CD14-positive monocyte (primary cell): ENCODE data around the gene PDK2. TPM values are rescaled to one million over a fixed set of nuclear protein-coding genes. Genes with fewer than 3 reads are reported as not detected.

ENCODE experiments used
- DNase-seq, 3 donors: peaks; one replicate each; pipeline ENCODE4 v3.0.0-alpha.2; 2011 to 2022
- H2AFZ ChIP-seq: 2 replicates; pipeline ENCODE4 v1.6.0; 2012; ENCODE audit warnings: mild to moderate bottlenecking, low read depth, low read length, inconsistent platforms; ENCODE audit not compliant: insufficient read depth, poor library complexity, severe bottlenecking
- H3K27ac ChIP-seq, 2 donors: 1 replicate in 1 of 2; 2 replicates in 1 of 2; pipeline ENCODE4 v1.5.1; 2012 to 2013; ENCODE audit warnings: low read length in 2 of 2, control low read depth in 1 of 2, inconsistent platforms in 1 of 2, low read depth in 1 of 2, mild to moderate bottlenecking in 1 of 2
- H3K27me3 ChIP-seq, 2 donors: one replicate each; pipeline versions ENCODE4 v1.6.0 to v1.6.1; 2011 to 2013; ENCODE audit warnings: low read length in 2 of 2; ENCODE audit not compliant: control insufficient read depth in 2 of 2, insufficient read depth in 2 of 2
- H3K36me3 ChIP-seq, 2 donors: replicated peaks in 1 of 2; 1 replicate in 1 of 2; 2 replicates in 1 of 2; pipeline versions ENCODE4 v1.5.1 to v1.6.1; 2012 to 2013; ENCODE audit warnings: low read length in 2 of 2, control low read depth in 1 of 2, inconsistent platforms in 1 of 2, mild to moderate bottlenecking in 1 of 2; ENCODE audit not compliant: insufficient read depth in 2 of 2, control insufficient read depth in 1 of 2
- H3K4me1 ChIP-seq, 2 donors: 1 replicate in 1 of 2; 2 replicates in 1 of 2; pipeline versions ENCODE4 v1.5.1 to v1.6.1; 2012 to 2013; ENCODE audit warnings: low read length in 2 of 2, control low read depth in 1 of 2, inconsistent platforms in 1 of 2, mild to moderate bottlenecking in 1 of 2, moderate library complexity in 1 of 2; ENCODE audit not compliant: insufficient read depth in 2 of 2, control insufficient read depth in 1 of 2
- H3K4me2 ChIP-seq: replicated peaks from 2 replicates; pipeline ENCODE3; 2012; ENCODE audit warnings: low read length, moderate library complexity, mild to moderate bottlenecking; ENCODE audit not compliant: poor library complexity, severe bottlenecking; ENCODE audit errors: extremely low read depth
- H3K4me3 ChIP-seq, 3 experiments: fragments of 200-600 bp in 1 of 3; sonication (generic) in 1 of 3; replicated peaks in 1 of 3; 1 replicate in 2 of 3; 2 replicates in 1 of 3; pipeline ENCODE4 v1.5.1; 2011 to 2013; ENCODE audit warnings: low read length in 3 of 3, mild to moderate bottlenecking in 3 of 3, control low read depth in 2 of 3, low read depth in 2 of 3, inconsistent platforms in 1 of 3, moderate library complexity in 1 of 3
- H3K79me2 ChIP-seq: 2 replicates; pipeline ENCODE4 v1.6.0; 2012; ENCODE audit warnings: mild to moderate bottlenecking, control low read depth, inconsistent platforms, low read length, moderate library complexity; ENCODE audit not compliant: insufficient read depth
- H3K9ac ChIP-seq: 2 replicates; pipeline ENCODE4 v1.6.0; 2017; ENCODE audit warnings: low read length, mild to moderate bottlenecking; ENCODE audit not compliant: insufficient read depth, poor library complexity, severe bottlenecking
- H3K9me3 ChIP-seq, 2 donors: replicated peaks in 1 of 2; 1 replicate in 1 of 2; 2 replicates in 1 of 2; pipeline versions ENCODE4 v1.5.1 to v1.6.1; 2012 to 2013; ENCODE audit warnings: low read length in 2 of 2, control low read depth in 1 of 2; ENCODE audit not compliant: control insufficient read depth in 1 of 2, insufficient read depth in 1 of 2
- H4K20me1 ChIP-seq: 2 replicates; pipeline ENCODE4 v1.6.0; 2012; ENCODE audit warnings: mild to moderate bottlenecking, low read length, control low read depth, moderate library complexity; ENCODE audit not compliant: insufficient read depth
- H3K27ac Mint-ChIP-seq, 7 donors: one replicate each; pipeline ENCODE4 v1.8.0; 2020; ENCODE audit warnings: mild to moderate bottlenecking in 7 of 7, mixed read lengths in 7 of 7, moderate library complexity in 6 of 7, inconsistent platforms in 2 of 7
- H3K27me3 Mint-ChIP-seq, 3 donors: one replicate each; pipeline ENCODE4 v1.8.0; 2021 to 2022; ENCODE audit warnings: low read depth in 3 of 3, mild to moderate bottlenecking in 3 of 3, mixed read lengths in 3 of 3, moderate library complexity in 3 of 3, inconsistent platforms in 1 of 3
- H3K36me3 Mint-ChIP-seq, 2 donors: one replicate each; pipeline ENCODE4 v1.8.0; 2020; ENCODE audit warnings: mixed read lengths in 2 of 2, inconsistent platforms in 1 of 2, mild to moderate bottlenecking in 1 of 2
- H3K4me1 Mint-ChIP-seq: one replicate; pipeline ENCODE4 v1.8.0; 2020; ENCODE audit warnings: mild to moderate bottlenecking, mixed read lengths
- H3K4me3 Mint-ChIP-seq, 2 donors: one replicate each; pipeline ENCODE4 v1.8.0; 2020; ENCODE audit warnings: mild to moderate bottlenecking in 2 of 2, mixed read lengths in 2 of 2, moderate library complexity in 1 of 2
- H3K9me3 Mint-ChIP-seq, 7 donors: one replicate each; pipeline ENCODE4 v1.8.0; 2020 to 2022; ENCODE audit warnings: mixed read lengths in 7 of 7, mild to moderate bottlenecking in 6 of 7, moderate library complexity in 6 of 7, inconsistent platforms in 2 of 7
- CTCF ChIP-seq: fragments of 200-600 bp; IDR thresholded peaks from one replicate; pipeline ENCODE4 v1.8.0; 2022; ENCODE audit warnings: antibody characterized with exemption, mild to moderate bottlenecking
- WGBS: methylation state at CpG from one replicate; pipeline ENCODE4 v1.1.5; 2013; ENCODE audit warnings: missing lambda C conversion rate; ENCODE audit not compliant: insufficient coverage; 5-methylcytosine and 5-hydroxymethylcytosine counted together
- intact Hi-C, 2 donors: fragments of 100-400 bp; cut with micrococcal nuclease; formaldehyde crosslinking; loops; one replicate each; pipeline versions ENCODE4 v1.15.0 to v1.15.1; 2023
- polyA plus RNA-seq, 3 donors: library from polyadenylated mRNA; depleted of rRNA in 1 of 3; unstranded in 2 of 3; stranded (reverse) in 1 of 3; fragments of 300-500 nt in 2 of 3; fragments of >200 nt in 1 of 3; fragmentation: Illumina TruSeq in 2 of 3; gene quantifications; 1 replicate in 2 of 3; 2 replicates in 1 of 3; pipeline ENCODE4 v1.2.3, GENCODE V29; 2012 to 2021

Gene PDK2
- polyA plus RNA-seq, 3 donors = 15.9 to 43.0 (median 23.4) TPM

DNA sequence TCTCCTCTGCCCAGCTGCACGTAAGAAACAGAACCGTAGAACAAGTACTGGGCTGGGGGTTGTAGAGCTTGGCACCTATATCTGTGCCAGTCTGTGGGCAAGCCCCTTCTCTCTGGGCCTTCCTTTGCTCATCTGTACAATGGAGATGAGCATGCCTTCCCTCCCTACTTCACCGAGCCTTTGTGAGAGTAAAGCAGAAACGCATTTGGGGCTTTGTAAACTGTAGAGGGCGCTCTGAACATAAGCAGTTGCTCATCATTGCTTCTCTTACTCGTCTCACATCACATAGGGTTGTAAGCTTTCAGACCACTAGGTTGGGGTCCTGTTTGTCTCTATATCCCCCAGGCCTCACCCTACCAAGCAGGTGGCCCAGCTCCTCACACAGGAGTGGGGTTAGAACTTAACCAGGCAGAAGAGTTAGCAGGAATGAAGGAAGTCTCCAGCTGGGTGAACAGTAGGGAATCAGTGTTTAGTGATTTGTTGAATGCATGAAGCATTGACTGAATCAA, 19.8 kb downstream of the PDK2 start:
- H3K36me3 ChIP-seq = peaks cover 0 to 5% of the 10 kb centered on the region in 2 donors
- no peak overlapping the region for H3K4me3 ChIP-seq
- WGBS = no CpG with 5 or more reads among the region's 6 CpGs
- H3K4me1 Mint-ChIP-seq = peaks cover 8% of the 10 kb centered on the region
- intact Hi-C loops = no loop called here
- peak; percentile 35 to 57 (median 54) for DNase-seq
- no peaks in the 10 kb centered on the region for H3K9me3 ChIP-seq
- H3K4me2 ChIP-seq = no peak overlapping the region
- no peak overlapping the region for H3K9ac ChIP-seq
- H3K27ac Mint-ChIP-seq = no peak overlapping the region
- H3K27me3 ChIP-seq = peaks cover 35 to 48% of the 10 kb centered on the region in 2 donors
- H4K20me1 ChIP-seq = no peaks in the 10 kb centered on the region
- H3K27ac ChIP-seq = no peak overlapping the region
- peaks cover 51 to 63% (median 57%) of the 10 kb centered on the region in 3 donors for H3K27me3 Mint-ChIP-seq
- H3K79me2 ChIP-seq = no peaks in the 10 kb centered on the region
- peaks cover 6 to 15% of the 10 kb centered on the region in 2 donors for H3K36me3 Mint-ChIP-seq
- peaks cover 0 to 12% (median 5%) of the 10 kb centered on the region in 7 donors for H3K9me3 Mint-ChIP-seq
- peak overlapping the region in 1 of 2 donors; percentile 87 for H3K4me3 Mint-ChIP-seq
- H2AFZ ChIP-seq = no peak overlapping the region
- peak; percentile 79 for TF ChIP-seq CTCF
- peaks cover 4 to 9% of the 10 kb centered on the region in 2 donors for H3K4me1 ChIP-seq

GRCh38 chr17:50115756-50116155, 20.6 kb downstream of the PDK2 start:
- no peaks in the 10 kb centered on the region for H3K79me2 ChIP-seq
- peaks cover 38 to 56% of the 10 kb centered on the region in 2 donors for H3K27me3 ChIP-seq
- no peaks in the 10 kb centered on the region for H4K20me1 ChIP-seq
- peaks cover 59 to 71% (median 63%) of the 10 kb centered on the region in 3 donors for H3K27me3 Mint-ChIP-seq
- no peak for DNase-seq
- peaks cover 6 to 9% of the 10 kb centered on the region in 2 donors for H3K36me3 Mint-ChIP-seq
- no peak for TF ChIP-seq CTCF
- H3K9ac ChIP-seq = no peak overlapping the region
- no peak overlapping the region for H3K4me2 ChIP-seq
- peak overlapping the region in 1 of 2 donors; percentile 87 for H3K4me3 Mint-ChIP-seq
- no peaks in the 10 kb centered on the region for H3K9me3 ChIP-seq
- peaks cover 0 to 12% (median 5%) of the 10 kb centered on the region in 7 donors for H3K9me3 Mint-ChIP-seq
- WGBS = 40% methylated on average over 9 of the region's 17 CpGs
- H3K4me1 ChIP-seq = peaks cover 4 to 9% of the 10 kb centered on the region in 2 donors
- H3K4me3 ChIP-seq = no peak overlapping the region
- no peak overlapping the region for H3K27ac ChIP-seq
- no peaks in the 10 kb centered on the region for H3K36me3 ChIP-seq
- intact Hi-C loops = no loop called here
- H3K27ac Mint-ChIP-seq = peak overlapping the region in 1 of 7 donors; percentile 51
- peaks cover 8% of the 10 kb centered on the region for H3K4me1 Mint-ChIP-seq
- no peak overlapping the region for H2AFZ ChIP-seq
